Esophagus muscularis mucosa (tissue), 4 donors: ENCODE measurements around the gene KCNJ15. TPM values are rescaled to one million over a fixed set of nuclear protein-coding genes. Genes with fewer than 3 reads are reported as not detected.
A peak's percentile ranks its signal among the peaks of the same experiment; 100 is the strongest.

Experiments used
- DNase-seq: peaks from one replicate; pipeline ENCODE4 v3.0.0-alpha.2; 2017; ENCODE audit errors: extremely low spot score
- H3K27ac ChIP-seq, 4 donors: fragments of 200-600 bp; sonication (generic); replicated peaks in 1 of 4; 1 replicate in 3 of 4; 2 replicates in 1 of 4; pipeline ENCODE4 v1.5.1; 2016 to 2019; ENCODE audit warnings: mild to moderate bottlenecking in 1 of 4
- H3K27me3 ChIP-seq, 4 donors: fragments of 200-600 bp; sonication (generic); one replicate each; pipeline versions ENCODE4 v1.5.1 to v1.6.0; 2016 to 2019
- H3K36me3 ChIP-seq, 4 donors: fragments of 200-600 bp; sonication (generic); one replicate each; pipeline ENCODE4 v1.5.1; 2016 to 2019
- H3K4me1 ChIP-seq, 4 donors: fragments of 200-600 bp; sonication (generic); one replicate each; pipeline ENCODE4 v1.5.1; 2016 to 2019
- H3K4me3 ChIP-seq, 4 donors: fragments of 200-600 bp; sonication (generic); 1 replicate in 2 of 4; 2 replicates in 2 of 4; pipeline ENCODE4 v1.5.1; 2016 to 2019; ENCODE audit warnings: mild to moderate bottlenecking in 4 of 4, moderate library complexity in 1 of 4
- H3K9me3 ChIP-seq, 4 donors: fragments of 200-600 bp; sonication (generic); 1 replicate in 3 of 4; 2 replicates in 1 of 4; pipeline ENCODE4 v1.5.1; 2016 to 2019
- CTCF ChIP-seq, 3 experiments: fragments of 200-600 bp in 2 of 3; fragments of 450-650 bp in 1 of 3; sonication (generic) in 2 of 3; IDR thresholded peaks; one replicate each; pipeline ENCODE4 v1.5.1; 2017 to 2019; ENCODE audit warnings: antibody characterized with exemption in 3 of 3, mild to moderate bottlenecking in 2 of 3, moderate library complexity in 1 of 3
- EP300 ChIP-seq: sonication (generic); formaldehyde crosslinking; IDR thresholded peaks from one replicate; pipeline ENCODE4 v1.6.1; 2017; ENCODE audit warnings: antibody characterized with exemption
- POLR2A ChIP-seq: fragments of 450-650 bp; IDR thresholded peaks from one replicate; pipeline ENCODE4 v1.6.1; 2017; ENCODE audit warnings: antibody characterized with exemption, moderate library complexity, mild to moderate bottlenecking, low read depth
- POLR2AphosphoS5 ChIP-seq, 2 donors: sonication (generic); formaldehyde crosslinking; IDR thresholded peaks; one replicate each; pipeline ENCODE4 v1.6.1; 2017; ENCODE audit warnings: antibody characterized with exemption in 2 of 2
- WGBS: methylation state at CpG from one replicate; pipeline ENCODE4 v1.1.5; 2018; 5-methylcytosine and 5-hydroxymethylcytosine counted together
- intact Hi-C: fragments of 100-400 bp; cut with DNase I; formaldehyde crosslinking; loops from one replicate; pipeline ENCODE4 v1.15.1; 2023
- total RNA-seq, 4 donors: library from RNA; depleted of rRNA; stranded (reverse); fragments of >200 nt; gene quantifications; one replicate each; pipeline versions ENCODE4 v1.1.0 to v1.2.1, GENCODE V29; 2016

KCNJ15 gene
- total RNA-seq, 4 donors from 2014 or later: 1.2 to 1.6 TPM; not detected in 2

GRCh38 chr21:38323721-38324531 is 67.1 kb downstream of the KCNJ15 start:
- no peaks in the 10 kb centered on the region for H3K36me3 ChIP-seq
- WGBS: 70% methylated on average over 5 of the region's 5 CpGs
- H3K9me3 ChIP-seq: no peaks in the 10 kb centered on the region
- no peaks in the 10 kb centered on the region for H3K4me1 ChIP-seq
- peaks cover 0 to 34% (median 0%) of the 10 kb centered on the region in 4 donors for H3K27me3 ChIP-seq
- intact Hi-C loops: no loop called here
- no peak overlapping the region for H3K4me3 ChIP-seq
- H3K27ac ChIP-seq: no peak overlapping the region
- peak; percentile 81 for DNase-seq
- TF ChIP-seq POLR2A: no peak
- TF ChIP-seq CTCF (IDR thresholded peaks at IDR 0.05): no peak
- no peak for TF ChIP-seq POLR2AphosphoS5 (IDR thresholded peaks at IDR 0.05)
- TF ChIP-seq EP300: no peak

GRCh38 chr21:38325216-38325615 is 68.4 kb downstream of the KCNJ15 start:
- intact Hi-C loops: no loop called here
- H3K4me3 ChIP-seq: no peak overlapping the region
- no peaks in the 10 kb centered on the region for H3K9me3 ChIP-seq
- TF ChIP-seq POLR2A (no peak), EP300 (no peak), CTCF (IDR thresholded peaks at IDR 0.05) (no peak), POLR2AphosphoS5 (IDR thresholded peaks at IDR 0.05) (no peak)
- peaks cover 0 to 34% (median 0%) of the 10 kb centered on the region in 4 donors for H3K27me3 ChIP-seq
- no peaks in the 10 kb centered on the region for H3K36me3 ChIP-seq
- no peak overlapping the region for H3K27ac ChIP-seq
- peak; percentile 62 for DNase-seq
- 100% methylated on average over 2 of the region's 2 CpGs for WGBS
- H3K4me1 ChIP-seq: no peaks in the 10 kb centered on the region

- no peak overlapping the region for H3K4me3 ChIP-seq
- intact Hi-C loops: no loop called here
- H3K4me1 ChIP-seq: no peaks in the 10 kb centered on the region
- peak; percentile 60 for DNase-seq
- no peaks in the 10 kb centered on the region for H3K36me3 ChIP-seq
- no peak for TF ChIP-seq POLR2A
- no peak for TF ChIP-seq POLR2AphosphoS5 (IDR thresholded peaks at IDR 0.05)
- no peak for TF ChIP-seq CTCF (IDR thresholded peaks at IDR 0.05)
- TF ChIP-seq EP300: no peak
- no peak overlapping the region for H3K27ac ChIP-seq
- peaks cover 0 to 27% (median 0%) of the 10 kb centered on the region in 4 donors for H3K27me3 ChIP-seq
- H3K9me3 ChIP-seq: no peaks in the 10 kb centered on the region
- 88% methylated on average over 8 of the region's 8 CpGs for WGBS
Observed at GRCh38 chr21:38325731-38326420, 69.1 kb downstream of the KCNJ15 start.

GRCh38 chr21:38326429-38326828 is 69.6 kb downstream of the KCNJ15 start:
- Histone ChIP-seq H3K9me3 (no peaks in the 10 kb centered on the region), H3K4me3 (no peak overlapping the region), H3K36me3 (no peaks in the 10 kb centered on the region), H3K27me3 (peaks cover 0 to 22% (median 0%) of the 10 kb centered on the region in 4 donors), H3K27ac (no peak overlapping the region), H3K4me1 (no peaks in the 10 kb centered on the region)
- no peak for TF ChIP-seq POLR2A
- TF ChIP-seq POLR2AphosphoS5 (IDR thresholded peaks at IDR 0.05): no peak
- TF ChIP-seq CTCF (IDR thresholded peaks at IDR 0.05): no peak
- TF ChIP-seq EP300: no peak
- intact Hi-C loops: no loop called here
- WGBS: 90% methylated on average over 4 of the region's 4 CpGs
- DNase-seq: no peak
